GM21717 (cell line): ENCODE data around the gene ERICH6.
A peak's percentile ranks its signal among the peaks of the same experiment; 100 is the strongest.
"Not testable (repeated sequence)": the region's sequence is repeated elsewhere in the genome, so short reads cannot be mapped to it uniquely, and the experiment has no call there.

ENCODE experiments used
- ATAC-seq: cut with Tn5 transposase; IDR thresholded peaks from one replicate; pipeline ENCODE4 v1.9.1; 2021; ENCODE audit warnings: mild to moderate bottlenecking, moderate library complexity; ENCODE audit not compliant: unreplicated experiment

ERICH6 gene

GRCh38 chr3:150682279-150682678 lies 21.4 kb downstream of the ERICH6 start:
- no peak for ATAC-seq

GRCh38 chr3:150681057-150681456 lies 22.7 kb downstream of the ERICH6 start:
- peak; percentile 98 for ATAC-seq

DNA sequence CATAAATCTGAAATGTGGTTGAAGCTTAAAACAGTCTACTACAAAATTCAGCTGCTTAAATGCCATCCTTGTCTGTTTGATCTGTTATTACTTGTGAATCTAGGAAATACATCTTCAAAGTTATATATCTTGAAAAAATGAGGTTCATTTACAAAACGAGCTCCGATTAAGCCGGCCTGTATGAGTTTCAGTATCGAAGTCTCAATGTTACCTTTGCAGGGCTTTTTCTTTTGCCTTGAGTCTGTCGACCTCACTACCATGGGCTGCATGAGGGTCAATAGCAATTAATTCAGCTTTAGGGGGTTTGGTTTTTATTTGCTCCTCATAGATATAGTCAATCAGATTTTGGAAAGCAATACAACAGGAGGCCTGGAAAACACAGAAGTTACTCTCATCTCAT lies 23.2 kb downstream of the ERICH6 start:
- ATAC-seq = no peak

- no peak for ATAC-seq
These were observed 28.1 kb downstream of the ERICH6 start for GRCh38 chr3:150675587-150675986.

DNA sequence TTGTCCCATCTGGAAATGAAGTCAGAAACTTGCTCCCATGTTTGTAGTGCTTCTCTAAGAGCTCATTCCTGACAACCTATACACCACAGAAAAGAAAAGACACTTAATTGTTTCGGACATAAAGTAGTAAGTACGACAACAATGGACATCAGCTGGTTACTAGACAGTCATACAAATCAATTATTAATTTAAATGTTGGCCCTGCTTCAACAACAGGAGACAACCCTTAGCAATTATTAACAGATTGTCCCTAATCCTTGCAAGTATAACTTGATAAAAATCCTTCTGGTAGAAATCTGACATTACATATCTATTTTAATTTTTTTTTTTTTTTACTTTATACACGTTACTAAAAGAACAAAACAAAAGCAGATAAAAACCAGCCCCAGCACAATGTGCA lies 29.8 kb downstream of the ERICH6 start:
- no peak for ATAC-seq

GRCh38 chr3:150666167-150666566 lies 37.6 kb downstream of the ERICH6 start:
- no peak for ATAC-seq

DNA sequence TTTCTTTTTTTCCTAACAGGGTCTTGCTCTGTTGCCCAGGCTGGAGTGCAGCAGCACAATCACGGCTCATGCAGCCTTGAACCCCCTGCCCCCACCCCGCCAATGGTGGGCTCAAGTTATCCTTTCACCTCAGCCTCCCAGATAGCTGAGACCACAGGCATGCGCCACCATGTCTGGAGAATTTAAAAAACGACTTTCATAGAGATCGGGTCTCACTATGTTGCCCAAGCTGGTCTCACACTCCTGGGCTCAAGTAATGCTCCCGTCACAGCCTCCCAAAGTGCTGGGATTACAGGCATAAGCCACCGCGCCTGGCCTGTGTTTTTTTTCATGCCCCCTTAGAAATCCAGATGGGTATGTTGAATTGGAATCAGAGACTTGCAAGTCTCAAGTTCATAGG lies 40.3 kb downstream of the ERICH6 start:
- ATAC-seq = no peak

DNA sequence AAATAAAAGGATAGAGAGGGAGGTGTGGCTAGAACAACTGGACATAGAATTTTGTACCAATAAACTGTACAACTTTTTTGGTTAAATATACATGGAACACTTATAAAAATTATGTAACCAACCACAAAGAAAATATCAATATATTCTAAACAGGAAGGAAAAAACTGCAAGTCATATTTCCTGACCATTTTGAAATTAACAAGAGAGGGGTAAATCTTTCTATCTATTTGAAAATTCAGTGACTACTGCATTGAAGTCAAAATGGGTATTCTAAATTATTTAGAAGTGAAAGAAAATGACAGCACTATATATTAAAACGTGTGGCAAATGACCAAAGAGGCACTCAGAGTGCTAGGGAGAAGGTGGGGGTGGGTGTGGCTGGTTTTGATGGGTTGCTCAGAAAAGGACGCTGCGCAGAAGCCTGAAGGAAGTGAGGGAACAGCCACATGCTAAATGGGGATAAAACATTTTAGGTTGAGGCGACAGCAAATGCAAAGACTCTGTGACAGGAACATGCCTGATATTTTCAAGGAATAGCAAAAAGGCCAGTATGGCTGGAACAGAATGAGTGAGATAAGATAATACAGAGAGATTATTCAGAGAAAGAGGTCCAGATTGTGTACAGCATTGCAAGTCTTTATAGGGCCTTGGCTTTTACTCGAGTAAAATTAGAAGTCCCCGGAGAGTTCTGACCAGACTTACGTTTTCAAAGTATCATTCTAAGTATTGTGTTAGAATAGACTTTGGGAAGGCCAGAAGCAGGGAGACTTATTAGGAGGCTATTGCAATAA lies 41.1 kb downstream of the ERICH6 start:
- no peak for ATAC-seq

DNA sequence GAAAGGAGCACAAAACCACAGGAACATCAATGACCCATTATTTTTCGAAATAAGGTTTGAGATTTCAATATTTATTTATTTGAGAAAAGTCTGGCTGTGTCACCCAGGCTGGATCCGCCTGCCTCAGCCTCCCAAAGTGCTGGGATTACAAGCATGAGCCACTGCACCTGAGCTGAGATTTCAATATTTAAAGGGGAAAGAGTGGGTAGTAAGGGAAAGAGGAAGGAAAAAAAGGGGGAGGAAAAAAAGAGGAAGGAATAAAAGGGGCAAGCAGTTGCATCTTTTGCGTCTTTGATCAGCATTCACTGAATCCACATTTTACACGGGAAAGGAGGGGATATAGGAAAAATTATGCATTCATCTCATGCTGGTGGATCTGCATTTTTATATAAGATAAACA lies 47.4 kb downstream of the ERICH6 start:
- ATAC-seq = no peak

DNA sequence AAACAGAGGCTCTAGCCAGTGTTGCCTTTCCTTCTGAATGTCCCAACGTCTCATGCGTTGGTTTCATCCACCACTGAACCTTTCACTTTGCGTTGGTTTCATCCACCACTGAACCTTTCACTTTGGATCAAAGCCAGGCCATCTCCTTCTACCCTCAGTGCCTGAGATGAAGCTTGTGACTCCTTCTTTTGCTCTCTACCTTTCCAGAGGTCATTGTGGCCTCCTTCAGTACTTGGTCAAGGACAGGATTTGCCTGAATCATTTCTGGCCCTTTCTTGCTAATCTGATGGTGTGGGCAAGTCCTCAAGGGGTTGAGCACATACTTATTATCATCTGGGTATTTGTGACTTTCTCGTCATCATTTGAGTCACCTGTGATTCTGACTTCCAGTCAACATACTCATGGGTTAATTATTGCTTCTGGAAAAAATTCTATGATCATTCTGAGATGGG lies 50.6 kb downstream of the ERICH6 start:
- peak; percentile 68 for ATAC-seq

DNA sequence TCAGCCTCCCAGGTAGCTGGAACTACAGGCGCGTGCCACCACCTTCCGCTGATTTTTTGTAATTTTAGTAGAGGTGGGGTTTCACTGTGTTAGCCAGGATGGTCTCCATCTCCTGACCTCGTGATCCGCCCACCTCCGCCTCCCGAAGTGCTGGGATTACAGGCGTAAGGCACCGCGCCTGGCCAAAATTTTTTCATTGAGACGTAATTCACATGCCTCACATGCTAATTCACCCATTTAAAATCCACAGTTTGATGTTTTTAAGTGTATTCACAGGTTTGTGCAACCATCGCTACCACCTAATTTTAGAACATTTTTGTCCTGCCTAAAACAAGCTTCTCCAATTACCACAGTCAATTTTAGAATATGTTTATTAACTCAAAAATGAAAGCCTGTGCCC lies 63.5 kb downstream of the ERICH6 start:
- ATAC-seq = no peak

GRCh38 chr3:150639262-150639661 lies 64.5 kb downstream of the ERICH6 start:
- ATAC-seq = no peak

DNA sequence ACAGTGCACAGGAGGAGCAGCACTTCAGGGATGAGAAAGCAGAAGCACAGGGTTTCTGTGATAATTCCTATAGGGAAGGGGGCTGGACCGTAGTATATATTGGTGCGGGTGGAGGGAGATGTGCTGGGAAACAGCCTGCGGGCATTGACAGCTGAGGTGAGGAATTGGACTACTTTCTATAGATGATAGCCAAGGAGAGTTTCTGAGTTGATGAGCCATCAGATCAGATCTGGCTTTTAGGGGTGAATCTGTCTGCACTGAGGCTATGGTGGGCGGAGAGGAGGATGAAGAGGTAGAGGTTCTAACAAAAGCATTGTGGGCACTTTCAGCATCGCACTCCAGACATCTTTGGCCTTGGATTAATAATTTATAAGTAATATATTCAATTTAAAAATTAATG lies 67.5 kb downstream of the ERICH6 start:
- ATAC-seq = no peak

DNA sequence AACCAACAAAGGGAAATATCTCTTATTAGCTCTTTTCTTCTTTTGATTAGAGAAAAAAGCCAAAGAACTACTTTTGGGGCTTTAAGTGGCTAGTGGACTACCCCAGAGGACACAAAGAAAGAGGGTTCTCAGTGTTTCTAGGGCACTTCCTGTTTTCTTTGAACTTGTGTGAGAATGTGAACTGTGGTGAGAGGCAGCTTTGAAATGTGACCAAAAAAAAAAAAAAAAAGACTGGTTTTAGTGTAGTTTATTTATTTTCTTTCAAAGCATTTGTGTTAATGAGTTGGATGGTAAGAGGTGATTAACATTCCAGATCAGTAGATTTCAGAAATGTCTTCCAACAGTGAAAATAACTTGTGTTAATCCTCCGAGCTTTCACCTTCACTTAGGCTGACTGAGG lies 68.2 kb downstream of the ERICH6 start:
- no peak for ATAC-seq

- ATAC-seq = no peak
These were observed 68.6 kb downstream of the ERICH6 start for GRCh38 chr3:150635076-150635475.

DNA sequence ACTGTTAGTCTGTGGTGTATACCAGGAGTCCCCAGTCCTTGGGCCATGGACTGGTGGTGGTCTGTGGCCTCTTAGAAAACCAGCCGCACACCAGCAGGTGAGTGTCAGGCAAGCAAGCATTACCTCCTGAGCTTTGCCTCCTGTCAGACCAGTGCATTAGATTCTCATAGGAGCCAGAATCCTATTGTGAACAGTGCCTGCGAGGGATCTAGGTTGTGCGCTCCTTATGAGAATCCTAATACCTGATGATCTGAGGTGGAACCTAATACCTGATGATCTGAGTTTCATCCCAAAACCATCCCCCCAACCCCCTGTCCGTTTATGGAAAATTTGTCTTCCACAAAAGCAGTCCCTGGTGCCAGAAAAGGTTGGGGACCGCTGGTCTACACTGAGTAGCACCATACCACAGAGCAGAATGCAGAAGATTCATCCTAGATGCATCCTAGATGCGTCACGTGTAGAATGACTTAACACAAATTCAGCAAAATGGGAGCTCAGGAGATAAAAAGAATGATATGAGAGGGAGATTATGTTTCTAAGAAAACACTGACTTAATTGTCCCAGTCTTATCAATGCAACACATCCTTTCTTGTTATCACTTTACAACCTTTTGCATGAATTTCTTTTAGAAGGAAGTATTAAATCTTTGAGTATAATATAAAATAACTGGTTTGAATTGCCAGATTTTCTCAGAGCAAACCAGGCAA lies 72.1 kb downstream of the ERICH6 start:
- no peak for ATAC-seq

GRCh38 chr3:150627557-150627956 lies 76.2 kb downstream of the ERICH6 start:
- no peak for ATAC-seq

- ATAC-seq = no peak
These were observed 77.4 kb downstream of the ERICH6 start for GRCh38 chr3:150626148-150626930.

DNA sequence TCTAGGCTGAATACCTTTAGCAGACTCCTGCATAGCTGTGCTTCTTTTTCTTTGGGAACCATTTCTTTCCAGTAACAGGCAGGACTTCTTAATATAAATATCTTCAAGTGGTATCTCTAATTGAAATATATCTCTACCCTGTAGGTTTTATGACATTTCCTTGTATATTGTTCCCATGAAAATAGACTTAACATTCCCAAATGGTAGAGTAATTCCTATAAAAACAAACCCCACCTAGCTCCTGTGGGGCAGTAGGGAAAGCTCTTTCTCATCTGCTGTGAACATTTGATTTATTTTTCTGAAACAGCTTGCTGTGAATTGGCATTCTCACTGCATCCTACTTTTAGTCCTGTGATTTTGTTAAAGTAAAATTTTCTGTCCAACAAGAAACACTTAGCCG lies 79.8 kb downstream of the ERICH6 start:
- ATAC-seq = no peak

DNA sequence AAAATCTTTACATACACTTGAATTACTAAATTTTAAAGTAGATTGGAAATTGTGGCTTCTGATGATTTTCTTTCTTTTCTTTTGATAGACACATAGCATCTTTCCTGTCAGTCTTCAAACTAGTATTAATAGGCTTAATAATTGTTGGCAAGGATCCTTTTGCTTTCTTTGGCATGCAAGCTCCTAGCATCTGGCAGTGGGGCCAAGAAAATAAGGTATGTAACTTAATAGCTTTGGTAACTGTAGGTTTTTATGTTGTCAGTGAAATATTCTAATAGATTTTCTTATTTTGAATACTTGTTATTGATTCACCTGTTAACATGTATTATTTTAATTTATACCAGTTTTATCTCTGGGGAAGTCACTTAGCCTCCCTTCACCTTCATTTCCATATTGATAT lies 80.8 kb downstream of the ERICH6 start:
- ATAC-seq = not testable (repeated sequence)

- ATAC-seq = no peak
These were observed 83.6 kb downstream of the ERICH6 start for GRCh38 chr3:150620002-150620689.
